Measurements from ENCODE around the gene TMEM145.

DNA sequence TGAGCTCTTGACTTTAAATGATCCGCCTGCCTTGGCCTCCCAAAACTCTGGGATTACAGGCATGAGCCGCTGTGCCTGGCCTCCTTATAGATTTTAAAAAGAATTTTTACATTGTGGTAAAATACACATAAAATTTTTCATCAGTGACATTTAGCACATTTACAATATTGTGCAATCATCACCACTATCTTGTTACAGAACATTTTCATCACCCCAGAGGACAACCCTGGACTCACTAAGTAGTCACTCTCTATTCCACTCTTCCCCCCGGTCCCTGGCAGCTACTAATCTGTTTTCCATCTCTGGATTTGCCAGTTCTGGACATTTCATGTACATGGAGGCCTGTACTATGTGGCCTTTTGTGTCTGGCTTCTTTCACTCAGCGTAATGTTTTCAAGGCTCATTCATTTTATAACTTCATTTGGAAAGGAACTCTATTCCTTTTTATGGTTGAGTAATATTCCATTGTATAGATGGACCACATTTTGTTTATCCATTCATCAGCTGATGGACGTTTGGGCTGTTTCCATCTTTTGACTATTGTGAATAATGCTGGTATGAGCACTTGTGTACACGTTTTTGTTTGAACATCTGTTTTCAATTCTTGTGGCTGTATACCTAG lies 32.2 kb downstream of the TMEM145 start:
- TF ChIP-seq, protein P1, sequence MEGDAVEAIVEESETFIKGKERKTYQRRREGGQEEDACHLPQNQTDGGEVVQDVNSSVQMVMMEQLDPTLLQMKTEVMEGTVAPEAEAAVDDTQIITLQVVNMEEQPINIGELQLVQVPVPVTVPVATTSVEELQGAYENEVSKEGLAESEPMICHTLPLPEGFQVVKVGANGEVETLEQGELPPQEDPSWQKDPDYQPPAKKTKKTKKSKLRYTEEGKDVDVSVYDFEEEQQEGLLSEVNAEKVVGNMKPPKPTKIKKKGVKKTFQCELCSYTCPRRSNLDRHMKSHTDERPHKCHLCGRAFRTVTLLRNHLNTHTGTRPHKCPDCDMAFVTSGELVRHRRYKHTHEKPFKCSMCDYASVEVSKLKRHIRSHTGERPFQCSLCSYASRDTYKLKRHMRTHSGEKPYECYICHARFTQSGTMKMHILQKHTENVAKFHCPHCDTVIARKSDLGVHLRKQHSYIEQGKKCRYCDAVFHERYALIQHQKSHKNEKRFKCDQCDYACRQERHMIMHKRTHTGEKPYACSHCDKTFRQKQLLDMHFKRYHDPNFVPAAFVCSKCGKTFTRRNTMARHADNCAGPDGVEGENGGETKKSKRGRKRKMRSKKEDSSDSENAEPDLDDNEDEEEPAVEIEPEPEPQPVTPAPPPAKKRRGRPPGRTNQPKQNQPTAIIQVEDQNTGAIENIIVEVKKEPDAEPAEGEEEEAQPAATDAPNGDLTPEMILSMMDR (IDR thresholded peaks at IDR 0.05 in 2 of 3, conservative IDR thresholded peaks at IDR 0.05 in 1 of 3; ENCODE audit: control insufficient read depth in 2 of 3, extremely low read depth in 1 of 3, insufficient read depth in 1 of 3, low read depth in 3 of 3, low read length in 3 of 3), result no peak
- TF ChIP-seq HCFC1 (IDR thresholded peaks at IDR 0.05; ENCODE audit: low read length), result no peak
- no peak for TF ChIP-seq SRF (IDR thresholded peaks at IDR 0.05; ENCODE audit: low read depth in 2 of 2, low read length in 2 of 2)
- no peak for TF ChIP-seq POLR2AphosphoS5 (IDR thresholded peaks at IDR 0.05; ENCODE audit: low read length)
- no peak for TF ChIP-seq NFYB (IDR thresholded peaks at IDR 0.05; ENCODE audit: insufficient read depth, low read depth, low read length)
- TF ChIP-seq POLR2A (IDR thresholded peaks at IDR 0.05; ENCODE audit: low read depth, low read length), result no peak
- TF ChIP-seq NFIC (IDR thresholded peaks at IDR 0.05; ENCODE audit: low read depth, low read length), result no peak
- no peak for TF ChIP-seq RAD21 (IDR thresholded peaks at IDR 0.05; ENCODE audit: insufficient read depth, low read depth, low read length)

Measured in GM12878 (cell line).